H9 (cell line): Measurements from ENCODE around the gene COMMD1. TPM values are rescaled to one million over a fixed set of nuclear protein-coding genes. Genes with fewer than 3 reads are reported as not detected.
A peak's percentile ranks its signal among the peaks of the same experiment; 100 is the strongest.

Experiments used
- DNase-seq: peaks from one replicate; pipeline ENCODE4 v3.0.0-alpha.2; 2017
- H2AFZ ChIP-seq: one replicate; pipeline ENCODE4 v1.6.1; 2013; ENCODE audit warnings: mild to moderate bottlenecking, low read length, control low read depth, moderate library complexity
- H2AK5ac ChIP-seq: 2 replicates; pipeline ENCODE4 v1.6.1; 2013; ENCODE audit warnings: low read length, control low read depth, mixed read lengths; ENCODE audit not compliant: insufficient read length
- H2BK120ac ChIP-seq: one replicate; pipeline ENCODE4 v1.6.1; 2013; ENCODE audit warnings: low read depth, mild to moderate bottlenecking, low read length, control low read depth, inconsistent platforms; ENCODE audit not compliant: poor library complexity, severe bottlenecking
- H2BK12ac ChIP-seq: 2 replicates; pipeline ENCODE4 v1.6.1; 2013; ENCODE audit warnings: low read length, control low read depth, mixed read lengths, low read depth; ENCODE audit not compliant: insufficient read length
- H2BK15ac ChIP-seq: 2 replicates; pipeline ENCODE4 v1.6.1; 2013; ENCODE audit warnings: low read depth, low read length, control low read depth
- H2BK20ac ChIP-seq: one replicate; pipeline ENCODE4 v1.6.1; 2013; ENCODE audit warnings: low read depth, mild to moderate bottlenecking, low read length, control low read depth, inconsistent platforms; ENCODE audit not compliant: poor library complexity, severe bottlenecking
- H2BK5ac ChIP-seq: 2 replicates; pipeline ENCODE4 v1.6.1; 2013; ENCODE audit warnings: low read length, control low read depth, mixed read lengths; ENCODE audit not compliant: insufficient read length
- H3K14ac ChIP-seq: 2 replicates; pipeline ENCODE4 v1.6.1; 2013; ENCODE audit warnings: low read length, control low read depth; ENCODE audit not compliant: insufficient read depth
- H3K18ac ChIP-seq: 2 replicates; pipeline ENCODE4 v1.6.1; 2013; ENCODE audit warnings: low read depth, mild to moderate bottlenecking, mixed read lengths, low read length, control low read depth; ENCODE audit not compliant: insufficient read length
- H3K23ac ChIP-seq: 2 replicates; pipeline ENCODE4 v1.6.1; 2013; ENCODE audit warnings: low read length, control low read depth, mixed read lengths, low read depth; ENCODE audit not compliant: insufficient read length
- H3K23me2 ChIP-seq: 2 replicates; pipeline ENCODE4 v1.6.1; 2013; ENCODE audit warnings: low read depth, mild to moderate bottlenecking, mixed read lengths, low read length, control low read depth; ENCODE audit not compliant: insufficient read length, poor library complexity, severe bottlenecking
- H3K27ac ChIP-seq: 2 replicates; pipeline ENCODE4 v1.5.1; 2013; ENCODE audit warnings: low read length, control low read depth, mixed read lengths, low read depth; ENCODE audit not compliant: insufficient read length
- H3K27me3 ChIP-seq: 2 replicates; pipeline ENCODE4 v1.6.1; 2013; ENCODE audit warnings: low read length, control low read depth, inconsistent platforms; ENCODE audit not compliant: insufficient read depth
- H3K4ac ChIP-seq: 2 replicates; pipeline ENCODE4 v1.6.1; 2013; ENCODE audit warnings: low read depth, mild to moderate bottlenecking, control low read depth, inconsistent platforms, low read length, moderate library complexity
- H3K4me1 ChIP-seq: 2 replicates; pipeline ENCODE4 v1.6.1; 2013; ENCODE audit warnings: low read length, control low read depth, inconsistent platforms; ENCODE audit not compliant: insufficient read depth
- H3K4me2 ChIP-seq: 2 replicates; pipeline ENCODE4 v1.6.1; 2013; ENCODE audit warnings: low read length, control low read depth, mixed read lengths; ENCODE audit not compliant: insufficient read length, insufficient read depth
- H3K56ac ChIP-seq: 2 replicates; pipeline ENCODE4 v1.6.1; 2013; ENCODE audit warnings: low read depth, mild to moderate bottlenecking, mixed read lengths, low read length, control low read depth; ENCODE audit not compliant: insufficient read length
- H3K79me1 ChIP-seq: 2 replicates; pipeline ENCODE4 v1.6.1; 2013; ENCODE audit warnings: low read depth, mild to moderate bottlenecking, moderate library complexity, low read length, control low read depth, inconsistent platforms; ENCODE audit not compliant: insufficient read depth, poor library complexity, severe bottlenecking
- H3K79me2 ChIP-seq: 2 replicates; pipeline ENCODE4 v1.6.1; 2013; ENCODE audit warnings: low read length, control low read depth, inconsistent platforms; ENCODE audit not compliant: insufficient read depth
- H3K9ac ChIP-seq: 2 replicates; pipeline ENCODE4 v1.6.1; 2013; ENCODE audit warnings: low read length, control low read depth, mixed read lengths; ENCODE audit not compliant: insufficient read length; ENCODE audit errors: extremely low read depth
- H3K9me3 ChIP-seq: one replicate; pipeline ENCODE4 v1.6.1; 2013; ENCODE audit warnings: low read depth, low read length, inconsistent platforms; ENCODE audit not compliant: control insufficient read depth
- H3T11ph ChIP-seq: one replicate; pipeline ENCODE4 v1.6.1; 2013; ENCODE audit warnings: mild to moderate bottlenecking, low read length, control low read depth, inconsistent platforms
- H4K20me1 ChIP-seq: one replicate; pipeline ENCODE4 v1.6.1; 2013; ENCODE audit not compliant: control insufficient read depth, insufficient read length, insufficient read depth
- H4K5ac ChIP-seq: 2 replicates; pipeline ENCODE4 v1.6.1; 2013; ENCODE audit warnings: low read depth, mild to moderate bottlenecking, mixed read lengths, low read length, control low read depth; ENCODE audit not compliant: insufficient read length
- H4K8ac ChIP-seq: replicated peaks from 2 replicates; pipeline ENCODE4 v1.6.1; 2013; ENCODE audit warnings: low read length, control low read depth, mixed read lengths, low read depth; ENCODE audit not compliant: insufficient read length
- H4K91ac ChIP-seq: 2 replicates; pipeline ENCODE4 v1.6.1; 2013; ENCODE audit warnings: low read depth, mild to moderate bottlenecking, moderate library complexity, mixed read lengths, low read length, control low read depth; ENCODE audit not compliant: insufficient read length
- H3K27ac Mint-ChIP-seq, 3 experiments: 2 replicates in 2 of 3; 3 replicates in 1 of 3; pipeline ENCODE4 v1.8.0; 2020 to 2021; ENCODE audit warnings: mixed read lengths in 3 of 3, mild to moderate bottlenecking in 1 of 3, moderate library complexity in 1 of 3
- H3K27me3 Mint-ChIP-seq: 2 replicates; pipeline ENCODE4 v1.8.0; 2021; ENCODE audit warnings: low read depth, mild to moderate bottlenecking, moderate library complexity, mixed read lengths
- H3K36me3 Mint-ChIP-seq, 3 experiments: 2 replicates in 2 of 3; 3 replicates in 1 of 3; pipeline ENCODE4 v1.8.0; 2020 to 2021; ENCODE audit warnings: low read depth in 3 of 3, mixed read lengths in 3 of 3; ENCODE audit not compliant: insufficient read depth in 1 of 3
- H3K4me1 Mint-ChIP-seq, 2 experiments: 2 replicates each; pipeline ENCODE4 v1.8.0; 2020; ENCODE audit warnings: mixed read lengths in 2 of 2
- H3K4me3 Mint-ChIP-seq, 2 experiments: 2 replicates in 1 of 2; 3 replicates in 1 of 2; pipeline ENCODE4 v1.8.0; 2020 to 2021; ENCODE audit warnings: mild to moderate bottlenecking in 2 of 2, mixed read lengths in 2 of 2, moderate library complexity in 1 of 2
- H3K9me3 Mint-ChIP-seq, 2 experiments: 2 replicates in 1 of 2; 3 replicates in 1 of 2; pipeline ENCODE4 v1.8.0; 2020; ENCODE audit warnings: mild to moderate bottlenecking in 2 of 2, mixed read lengths in 2 of 2, moderate library complexity in 1 of 2
- total RNA-seq: library from RNA; stranded (reverse); gene quantifications from 2 replicates; pipeline ENCODE4 v1.2.1, GENCODE V29; 2021
- TF ChIP-seq, protein P1 (sequence below): fragments of 200-600 bp; sonication (generic); conservative IDR thresholded peaks from 3 replicates; pipeline ENCODE4 v1.8.0; 2021; ENCODE audit warnings: antibody characterized with exemption, mild to moderate bottlenecking

The COMMD1 gene
- total RNA-seq, 1 experiment from 2014 or later: 31.5 TPM

DNA sequence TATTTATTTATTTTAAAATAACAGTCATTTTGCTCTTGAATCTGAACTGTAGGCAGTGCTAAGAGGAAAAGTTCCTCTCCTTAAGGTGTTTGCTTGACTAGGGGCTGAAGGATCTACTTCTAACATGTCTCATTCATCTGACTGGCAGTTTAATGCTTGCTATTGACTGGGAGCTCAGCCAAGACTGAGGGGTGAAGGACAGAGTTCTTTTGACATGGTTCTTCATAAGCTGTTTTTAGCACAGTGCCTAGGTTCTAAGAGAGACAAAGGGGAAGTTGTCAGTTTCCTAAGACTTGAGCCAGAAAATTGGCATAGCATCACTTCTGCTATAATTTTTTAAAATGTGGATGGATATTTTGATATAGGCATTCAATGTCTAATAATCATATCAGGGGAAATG is 73.0 kb downstream of the COMMD1 start:
- TF ChIP-seq, protein P1, sequence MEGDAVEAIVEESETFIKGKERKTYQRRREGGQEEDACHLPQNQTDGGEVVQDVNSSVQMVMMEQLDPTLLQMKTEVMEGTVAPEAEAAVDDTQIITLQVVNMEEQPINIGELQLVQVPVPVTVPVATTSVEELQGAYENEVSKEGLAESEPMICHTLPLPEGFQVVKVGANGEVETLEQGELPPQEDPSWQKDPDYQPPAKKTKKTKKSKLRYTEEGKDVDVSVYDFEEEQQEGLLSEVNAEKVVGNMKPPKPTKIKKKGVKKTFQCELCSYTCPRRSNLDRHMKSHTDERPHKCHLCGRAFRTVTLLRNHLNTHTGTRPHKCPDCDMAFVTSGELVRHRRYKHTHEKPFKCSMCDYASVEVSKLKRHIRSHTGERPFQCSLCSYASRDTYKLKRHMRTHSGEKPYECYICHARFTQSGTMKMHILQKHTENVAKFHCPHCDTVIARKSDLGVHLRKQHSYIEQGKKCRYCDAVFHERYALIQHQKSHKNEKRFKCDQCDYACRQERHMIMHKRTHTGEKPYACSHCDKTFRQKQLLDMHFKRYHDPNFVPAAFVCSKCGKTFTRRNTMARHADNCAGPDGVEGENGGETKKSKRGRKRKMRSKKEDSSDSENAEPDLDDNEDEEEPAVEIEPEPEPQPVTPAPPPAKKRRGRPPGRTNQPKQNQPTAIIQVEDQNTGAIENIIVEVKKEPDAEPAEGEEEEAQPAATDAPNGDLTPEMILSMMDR: no peak
- H3K23me2 ChIP-seq: no peaks in the 10 kb centered on the region
- Mint-ChIP-seq H3K27me3 (no peaks in the 10 kb centered on the region), H3K27ac (peak overlapping the region in 1 of 3 experiments; percentile 4; a peak in 1 of 7 replicates), H3K9me3 (peaks cover 7 to 8% of the 10 kb centered on the region in 2 experiments), H3K4me3 (no peak overlapping the region), H3K4me1 (no peaks in the 10 kb centered on the region), H3K36me3 (peaks cover 0 to 7% (median 7%) of the 10 kb centered on the region in 3 experiments; a peak in 3 of 7 replicates)
- H3K27me3 ChIP-seq: no peaks in the 10 kb centered on the region
- no peak overlapping the region for H2BK120ac ChIP-seq
- H4K8ac ChIP-seq: no peak overlapping the region
- H2AK5ac ChIP-seq: no peak overlapping the region
- no peak overlapping the region for H3K14ac ChIP-seq
- no peak for DNase-seq
- no peak overlapping the region for H3K56ac ChIP-seq
- no peak overlapping the region for H3K4ac ChIP-seq
- H2AFZ ChIP-seq: no peak overlapping the region
- H2BK5ac ChIP-seq: no peak overlapping the region
- no peak overlapping the region for H2BK15ac ChIP-seq
- no peak overlapping the region for H4K91ac ChIP-seq
- no peaks in the 10 kb centered on the region for H3K4me1 ChIP-seq
- H4K20me1 ChIP-seq: no peaks in the 10 kb centered on the region
- no peaks in the 10 kb centered on the region for H3K9me3 ChIP-seq
- no peak overlapping the region for H3T11ph ChIP-seq
- no peak overlapping the region for H3K4me2 ChIP-seq
- no peak overlapping the region for H4K5ac ChIP-seq
- H3K23ac ChIP-seq: no peak overlapping the region
- H3K79me2 ChIP-seq: no peaks in the 10 kb centered on the region
- no peaks in the 10 kb centered on the region for H3K79me1 ChIP-seq
- no peak overlapping the region for H2BK20ac ChIP-seq
- no peak overlapping the region for H3K9ac ChIP-seq
- H2BK12ac ChIP-seq: no peak overlapping the region
- H3K27ac ChIP-seq: no peak overlapping the region
- no peak overlapping the region for H3K18ac ChIP-seq
